CD4-positive, alpha-beta memory T cell (primary cell): Measurements from ENCODE around the gene SLC28A1. TPM values are rescaled to one million over a fixed set of nuclear protein-coding genes. Genes with fewer than 3 reads are reported as not detected.

Experiments
- CTCF ChIA-PET: fragments of 350-600 bp; sonication (Branson Sonifier 250); formaldehyde crosslinking; loops from one replicate; lab custom pipeline; 2021; ENCODE audit warnings: inconsistent platforms; ENCODE audit not compliant: partially characterized antibody; lab: Charles Lee
- POLR2A ChIA-PET: fragments of 350-600 bp; sonication (Branson Sonifier 250); formaldehyde crosslinking; loops from one replicate; lab custom pipeline; 2021; ENCODE audit not compliant: partially characterized antibody; lab: Charles Lee
- DNase-seq, 5 donors: peaks; one replicate each; pipeline versions ENCODE4 v3.0.0 to v3.0.0-alpha.2; 2020 to 2022; ENCODE audit warnings: mixed read lengths in 1 of 5
- H3K27ac ChIP-seq: one replicate; pipeline ENCODE4 v1.7.0; 2013; ENCODE audit warnings: low read depth, low read length
- H3K27me3 ChIP-seq: 2 replicates; pipeline ENCODE4 v1.7.0; 2013; ENCODE audit warnings: mild to moderate bottlenecking, low read length, moderate library complexity; ENCODE audit not compliant: insufficient read depth
- H3K36me3 ChIP-seq: 2 replicates; pipeline ENCODE4 v1.7.0; 2013; ENCODE audit warnings: mild to moderate bottlenecking, low read length, moderate library complexity; ENCODE audit not compliant: insufficient read depth
- H3K4me1 ChIP-seq: 2 replicates; pipeline ENCODE4 v1.7.0; 2013; ENCODE audit warnings: mild to moderate bottlenecking, low read length, moderate library complexity; ENCODE audit not compliant: insufficient read depth
- H3K4me3 ChIP-seq, 2 donors: one replicate each; pipeline ENCODE4 v1.7.0; 2013; ENCODE audit warnings: low read length in 2 of 2, mild to moderate bottlenecking in 1 of 2
- H3K9me3 ChIP-seq, 2 donors: one replicate each; pipeline ENCODE4 v1.7.0; 2013; ENCODE audit warnings: low read length in 2 of 2, control low read depth in 1 of 2; ENCODE audit not compliant: control insufficient read depth in 1 of 2
- H3K27ac Mint-ChIP-seq, 7 donors: one replicate each; pipeline ENCODE4 v1.8.0; 2020 to 2021; ENCODE audit warnings: mixed read lengths in 7 of 7, mild to moderate bottlenecking in 6 of 7, inconsistent platforms in 3 of 7, moderate library complexity in 3 of 7
- H3K27me3 Mint-ChIP-seq, 2 donors: one replicate each; pipeline ENCODE4 v1.8.0; 2020 to 2021; ENCODE audit warnings: mixed read lengths in 2 of 2
- H3K36me3 Mint-ChIP-seq, 2 donors: one replicate each; pipeline ENCODE4 v1.8.0; 2020 to 2021; ENCODE audit warnings: mixed read lengths in 2 of 2, inconsistent platforms in 1 of 2, mild to moderate bottlenecking in 1 of 2
- H3K4me1 Mint-ChIP-seq, 4 donors: one replicate each; pipeline ENCODE4 v1.8.0; 2020 to 2021; ENCODE audit warnings: mixed read lengths in 4 of 4, mild to moderate bottlenecking in 1 of 4
- H3K4me3 Mint-ChIP-seq, 8 donors: one replicate each; pipeline ENCODE4 v1.8.0; 2020 to 2021; ENCODE audit warnings: mixed read lengths in 8 of 8, mild to moderate bottlenecking in 7 of 8, moderate library complexity in 6 of 8, inconsistent platforms in 3 of 8
- H3K9me3 Mint-ChIP-seq, 8 donors: one replicate each; pipeline ENCODE4 v1.8.0; 2020 to 2021; ENCODE audit warnings: mixed read lengths in 8 of 8, mild to moderate bottlenecking in 5 of 8, inconsistent platforms in 3 of 8, moderate library complexity in 1 of 8
- intact Hi-C: fragments of 100-400 bp; cut with micrococcal nuclease; formaldehyde crosslinking; loops from one replicate; pipeline ENCODE4 v1.15.1; 2023
- polyA plus RNA-seq, 2 donors: library from polyadenylated mRNA; unstranded; fragments of 300-500 nt; fragmentation: Illumina TruSeq; gene quantifications; one replicate each; pipeline ENCODE4 v1.2.3, GENCODE V29; 2021
- total RNA-seq, 2 experiments: library from RNA; stranded (reverse); gene quantifications; one replicate each; pipeline ENCODE4 v1.2.3, GENCODE V29; 2021

SLC28A1 gene
- total and polyA plus RNA-seq, 4 experiments from 2014 or later: not detected

DNA sequence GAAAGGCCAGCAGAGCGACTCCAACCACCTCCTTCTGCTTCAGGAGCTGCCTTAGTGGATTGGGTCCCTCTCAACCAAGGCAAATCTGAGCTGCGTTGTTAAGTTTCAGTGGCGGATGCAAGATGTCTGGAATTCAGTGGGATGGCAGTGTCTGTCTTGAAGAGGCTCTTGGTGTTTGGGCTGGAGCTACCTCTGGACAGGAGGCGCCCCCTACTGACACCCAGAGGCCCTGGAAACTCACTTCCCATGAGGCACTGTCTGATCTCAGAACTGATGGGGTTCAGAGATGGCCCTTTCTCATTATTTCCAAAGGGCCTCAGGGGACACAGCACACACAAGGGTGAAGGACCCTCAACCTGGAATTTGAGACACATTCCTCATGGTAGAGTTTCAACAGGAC lies 6.0 kb upstream of the SLC28A1 start:
- H3K4me1 ChIP-seq: no peaks in the 10 kb centered on the region
- no peaks in the 10 kb centered on the region for H3K36me3 ChIP-seq
- Mint-ChIP-seq H3K27me3 (no peaks in the 10 kb centered on the region), H3K36me3 (no peaks in the 10 kb centered on the region), H3K27ac (no peak overlapping the region), H3K4me3 (no peak overlapping the region), H3K9me3 (no peaks in the 10 kb centered on the region), H3K4me1 (no peaks in the 10 kb centered on the region)
- DNase-seq: peak; percentile 44 to 53 (median 50)
- ChIA-PET POLR2A (no interaction called here), CTCF (interaction anchor here (0.6 to 2.2 kb wide), 10 partner anchors 46 to 306 kb away, joined by 3 to 19 read pairs (median 4); partner anchors contain the start of gene WDR73)
- intact Hi-C loops: loop anchor here (1.0 kb wide), 3 partner anchors 50 to 290 kb away; partner anchors contain the start of gene WDR73
- H3K4me3 ChIP-seq: no peak overlapping the region
- H3K9me3 ChIP-seq: no peaks in the 10 kb centered on the region
- no peaks in the 10 kb centered on the region for H3K27me3 ChIP-seq
- no peak overlapping the region for H3K27ac ChIP-seq

DNA sequence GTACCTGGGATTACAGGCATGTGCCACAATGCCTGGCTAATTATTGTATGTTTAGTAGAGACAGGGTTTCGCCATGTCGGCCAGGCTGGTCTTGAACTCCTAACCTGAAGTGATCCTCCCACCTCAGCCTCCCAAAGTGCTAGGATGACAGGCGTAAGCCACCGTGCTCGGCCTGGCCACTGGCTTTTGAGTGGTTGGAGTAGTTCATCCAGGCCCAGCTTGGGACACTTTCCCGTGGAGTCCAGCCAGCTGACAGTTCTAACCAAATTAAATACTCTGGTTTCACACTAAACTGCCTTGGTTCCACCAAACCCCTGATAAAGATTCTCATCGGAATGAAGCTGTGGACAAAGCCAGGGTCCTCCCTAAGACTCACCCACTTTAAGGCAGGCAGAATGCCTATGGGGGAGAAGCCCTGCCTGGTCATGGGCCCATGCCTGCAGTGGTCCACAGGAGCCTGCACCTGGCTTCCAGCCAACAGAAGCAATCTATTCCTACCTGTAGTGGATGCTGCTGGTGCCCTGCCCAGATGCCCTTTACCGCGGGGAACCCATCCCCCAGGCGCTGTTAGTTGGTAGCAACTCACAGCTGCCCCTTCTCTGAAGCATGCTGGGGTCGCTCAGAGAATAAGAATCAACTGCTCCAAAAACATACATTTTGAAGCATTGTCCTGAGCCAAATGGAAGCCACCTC lies 5.2 kb upstream of the SLC28A1 start:
- Mint-ChIP-seq H3K27ac (no peak overlapping the region), H3K9me3 (no peaks in the 10 kb centered on the region), H3K27me3 (no peaks in the 10 kb centered on the region), H3K4me3 (no peak overlapping the region), H3K4me1 (no peaks in the 10 kb centered on the region), H3K36me3 (no peaks in the 10 kb centered on the region)
- H3K27ac ChIP-seq: no peak overlapping the region
- DNase-seq: no peak
- no peak overlapping the region for H3K4me3 ChIP-seq
- no peaks in the 10 kb centered on the region for H3K36me3 ChIP-seq
- H3K4me1 ChIP-seq: no peaks in the 10 kb centered on the region
- no peaks in the 10 kb centered on the region for H3K9me3 ChIP-seq
- intact Hi-C loops: no loop called here
- ChIA-PET POLR2A (no interaction called here), CTCF (interaction anchor here (0.6 to 2.2 kb wide), 5 partner anchors 51 to 291 kb away, joined by 3 to 19 read pairs (median 5); partner anchors contain the start of gene WDR73)
- H3K27me3 ChIP-seq: no peaks in the 10 kb centered on the region

DNA sequence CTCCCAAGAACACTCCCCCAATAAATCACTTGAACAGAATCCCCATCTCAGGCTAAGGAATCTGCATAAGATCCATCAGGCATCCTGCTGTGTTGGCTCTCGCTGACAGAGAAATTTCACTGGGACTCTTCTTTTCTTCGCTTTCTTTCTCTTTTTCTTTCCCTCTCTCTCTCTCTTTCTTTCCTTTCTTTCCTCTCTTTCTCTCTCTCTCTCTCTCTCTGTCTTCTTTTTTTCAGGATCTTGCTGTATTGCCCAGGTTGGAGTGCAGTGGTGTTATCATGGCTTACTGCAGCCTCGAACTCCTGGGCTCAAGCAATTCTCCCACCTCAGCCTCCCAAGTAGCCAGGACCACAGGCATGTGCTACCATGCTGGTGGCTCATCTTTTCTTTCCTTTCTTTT lies 4.5 kb upstream of the SLC28A1 start:
- Mint-ChIP-seq H3K4me1 (no peaks in the 10 kb centered on the region), H3K27me3 (no peaks in the 10 kb centered on the region), H3K27ac (peak overlapping the region in 1 of 7 donors; percentile 27), H3K36me3 (no peaks in the 10 kb centered on the region), H3K4me3 (no peak overlapping the region), H3K9me3 (no peaks in the 10 kb centered on the region)
- Histone ChIP-seq H3K4me1 (no peaks in the 10 kb centered on the region), H3K9me3 (no peaks in the 10 kb centered on the region), H3K27me3 (no peaks in the 10 kb centered on the region), H3K36me3 (no peaks in the 10 kb centered on the region), H3K27ac (no peak overlapping the region), H3K4me3 (no peak overlapping the region)
- CTCF ChIA-PET: no interaction called here
- intact Hi-C loops: no loop called here
- no peak for DNase-seq
- POLR2A ChIA-PET: no interaction called here

DNA sequence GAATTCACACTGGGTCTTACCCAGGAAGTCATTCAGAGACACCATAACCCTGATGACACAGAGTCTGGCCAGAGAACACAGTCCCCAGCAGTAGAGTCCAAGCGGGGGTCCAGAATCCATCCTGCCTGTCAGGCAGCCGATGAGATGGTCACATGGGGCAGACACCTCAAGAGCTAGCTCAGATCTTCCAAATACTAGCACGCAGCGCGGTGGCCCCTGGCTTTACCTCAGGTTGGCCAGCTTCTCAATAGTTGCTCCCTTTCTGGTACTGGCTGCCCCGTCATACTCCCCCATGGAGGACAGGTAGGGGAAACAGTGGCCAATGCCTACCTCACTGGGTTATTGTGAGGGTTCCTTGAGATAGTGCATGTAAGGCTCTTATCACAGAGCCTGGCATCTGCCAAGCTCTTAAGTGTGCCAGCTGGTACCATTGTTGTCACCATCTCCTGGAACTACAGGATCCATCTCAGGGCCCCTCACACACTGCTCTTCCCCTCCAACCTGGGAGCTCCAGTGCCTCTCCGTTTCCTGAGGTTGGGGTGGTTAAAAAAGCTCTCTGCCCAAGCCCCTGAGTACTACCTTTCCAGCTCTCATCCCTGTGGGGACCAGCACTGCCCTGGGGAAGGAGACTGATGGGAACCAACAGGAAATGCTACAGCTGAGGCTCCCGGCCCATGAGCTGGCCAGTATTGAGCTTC lies 3.5 kb upstream of the SLC28A1 start:
- ChIA-PET POLR2A (no interaction called here), CTCF (interaction anchor here (1.2 to 1.6 kb wide), 2 partner anchors 9 to 10 kb away, joined by 4 to 6 read pairs; no protein-coding TSS in a partner anchor)
- Histone ChIP-seq H3K36me3 (no peaks in the 10 kb centered on the region), H3K4me1 (no peaks in the 10 kb centered on the region), H3K27me3 (no peaks in the 10 kb centered on the region), H3K4me3 (no peak overlapping the region), H3K27ac (no peak overlapping the region), H3K9me3 (no peaks in the 10 kb centered on the region)
- Mint-ChIP-seq H3K9me3 (no peaks in the 10 kb centered on the region), H3K4me1 (no peaks in the 10 kb centered on the region), H3K27me3 (no peaks in the 10 kb centered on the region), H3K36me3 (no peaks in the 10 kb centered on the region), H3K4me3 (no peak overlapping the region), H3K27ac (no peak overlapping the region)
- intact Hi-C loops: no loop called here
- DNase-seq: no peak

DNA sequence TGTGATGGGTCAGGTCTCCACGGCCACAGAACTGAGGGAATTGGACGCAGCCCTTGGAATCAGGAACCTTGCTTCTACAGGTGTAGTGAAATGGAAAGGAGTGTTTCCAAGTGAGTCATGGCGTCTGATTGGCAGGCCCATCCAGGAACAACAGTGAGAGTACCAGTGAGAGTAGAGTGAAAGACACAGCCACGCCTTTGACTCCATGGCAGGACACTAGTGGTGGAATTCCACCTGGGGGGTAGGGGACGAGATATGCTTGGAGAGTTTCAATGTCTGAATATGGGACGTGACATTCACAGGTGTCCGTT lies 3.0 kb upstream of the SLC28A1 start:
- Histone ChIP-seq H3K4me3 (no peak overlapping the region), H3K27me3 (no peaks in the 10 kb centered on the region), H3K4me1 (no peaks in the 10 kb centered on the region), H3K36me3 (no peaks in the 10 kb centered on the region), H3K27ac (no peak overlapping the region), H3K9me3 (no peaks in the 10 kb centered on the region)
- Mint-ChIP-seq H3K27ac (no peak overlapping the region), H3K4me3 (no peak overlapping the region), H3K36me3 (no peaks in the 10 kb centered on the region), H3K27me3 (no peaks in the 10 kb centered on the region), H3K9me3 (no peaks in the 10 kb centered on the region), H3K4me1 (no peaks in the 10 kb centered on the region)
- ChIA-PET POLR2A (no interaction called here), CTCF (interaction anchor here (1.2 to 1.6 kb wide), 2 partner anchors 9 to 10 kb away, joined by 4 to 6 read pairs; no protein-coding TSS in a partner anchor)
- intact Hi-C loops: no loop called here
- DNase-seq: no peak

DNA sequence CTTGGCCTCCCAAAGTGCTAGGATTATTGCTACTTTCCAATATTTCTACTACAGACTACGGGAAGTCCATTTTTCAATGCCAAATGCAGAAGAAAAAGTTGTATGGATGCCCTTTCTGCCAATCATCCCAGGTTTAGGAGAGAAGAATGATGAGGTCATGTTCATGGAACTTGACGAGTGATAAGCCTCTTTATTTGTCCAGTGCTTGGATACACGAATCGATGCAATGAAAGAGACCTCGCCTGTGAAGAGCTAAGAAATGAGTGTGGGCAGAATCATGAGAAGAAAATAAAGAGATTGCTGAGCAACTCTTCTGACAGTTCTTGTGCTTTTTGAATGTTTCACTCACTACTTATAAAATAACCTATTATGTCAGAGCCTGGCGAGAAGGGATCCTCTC lies 996 bp upstream of the SLC28A1 start:
- DNase-seq: no peak
- POLR2A ChIA-PET: no interaction called here
- Histone ChIP-seq H3K4me3 (no peak overlapping the region), H3K27ac (no peak overlapping the region), H3K36me3 (no peaks in the 10 kb centered on the region), H3K9me3 (no peaks in the 10 kb centered on the region), H3K4me1 (no peaks in the 10 kb centered on the region), H3K27me3 (no peaks in the 10 kb centered on the region)
- CTCF ChIA-PET: interaction anchor here (1.4 kb wide), 1 partner anchor 296 kb away, joined by 6 read pairs; no protein-coding TSS in a partner anchor
- H3K4me3 Mint-ChIP-seq: no peak overlapping the region
- no peaks in the 10 kb centered on the region for H3K4me1 Mint-ChIP-seq
- no peaks in the 10 kb centered on the region for H3K27me3 Mint-ChIP-seq
- intact Hi-C loops: no loop called here
- H3K36me3 Mint-ChIP-seq: no peaks in the 10 kb centered on the region
- H3K27ac Mint-ChIP-seq: no peak overlapping the region
- H3K9me3 Mint-ChIP-seq: no peaks in the 10 kb centered on the region

DNA sequence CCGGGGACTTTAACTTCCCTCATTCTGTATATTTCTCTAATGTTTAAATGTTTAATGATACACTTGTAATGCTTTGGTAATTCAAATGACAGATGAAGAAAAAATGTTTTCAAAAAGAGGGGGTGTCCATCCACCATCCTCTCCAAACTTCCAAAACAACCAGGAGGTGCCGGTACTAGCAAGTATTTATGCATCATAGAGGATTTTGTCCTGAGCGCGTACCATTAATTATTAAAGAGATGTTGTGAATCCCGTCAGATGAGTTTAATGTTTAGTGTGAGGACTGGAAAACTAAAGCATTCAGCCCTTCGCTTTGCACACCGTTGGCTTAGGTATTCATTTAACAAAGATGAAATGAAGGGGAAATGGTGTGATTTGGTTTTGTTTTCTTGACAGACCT lies 1.3 kb downstream of the SLC28A1 start:
- no peaks in the 10 kb centered on the region for H3K4me1 ChIP-seq
- Mint-ChIP-seq H3K9me3 (no peaks in the 10 kb centered on the region), H3K4me3 (no peak overlapping the region), H3K36me3 (no peaks in the 10 kb centered on the region), H3K27ac (no peak overlapping the region), H3K27me3 (no peaks in the 10 kb centered on the region), H3K4me1 (no peaks in the 10 kb centered on the region)
- ChIA-PET POLR2A (no interaction called here), CTCF (no interaction called here)
- H3K4me3 ChIP-seq: no peak overlapping the region
- H3K36me3 ChIP-seq: no peaks in the 10 kb centered on the region
- intact Hi-C loops: no loop called here
- DNase-seq: no peak
- H3K9me3 ChIP-seq: no peaks in the 10 kb centered on the region
- no peak overlapping the region for H3K27ac ChIP-seq
- H3K27me3 ChIP-seq: no peaks in the 10 kb centered on the region
